ENCODE data around the gene ANK3. TPM values are rescaled to one million over a fixed set of nuclear protein-coding genes. Genes with fewer than 3 reads are reported as not detected.

Gene ANK3
- total RNA-seq, 1 donor from 2014 or later: 35.1 TPM

- DNase-seq (ENCODE audit: low spot score): no peak
- TF ChIP-seq, protein P1, sequence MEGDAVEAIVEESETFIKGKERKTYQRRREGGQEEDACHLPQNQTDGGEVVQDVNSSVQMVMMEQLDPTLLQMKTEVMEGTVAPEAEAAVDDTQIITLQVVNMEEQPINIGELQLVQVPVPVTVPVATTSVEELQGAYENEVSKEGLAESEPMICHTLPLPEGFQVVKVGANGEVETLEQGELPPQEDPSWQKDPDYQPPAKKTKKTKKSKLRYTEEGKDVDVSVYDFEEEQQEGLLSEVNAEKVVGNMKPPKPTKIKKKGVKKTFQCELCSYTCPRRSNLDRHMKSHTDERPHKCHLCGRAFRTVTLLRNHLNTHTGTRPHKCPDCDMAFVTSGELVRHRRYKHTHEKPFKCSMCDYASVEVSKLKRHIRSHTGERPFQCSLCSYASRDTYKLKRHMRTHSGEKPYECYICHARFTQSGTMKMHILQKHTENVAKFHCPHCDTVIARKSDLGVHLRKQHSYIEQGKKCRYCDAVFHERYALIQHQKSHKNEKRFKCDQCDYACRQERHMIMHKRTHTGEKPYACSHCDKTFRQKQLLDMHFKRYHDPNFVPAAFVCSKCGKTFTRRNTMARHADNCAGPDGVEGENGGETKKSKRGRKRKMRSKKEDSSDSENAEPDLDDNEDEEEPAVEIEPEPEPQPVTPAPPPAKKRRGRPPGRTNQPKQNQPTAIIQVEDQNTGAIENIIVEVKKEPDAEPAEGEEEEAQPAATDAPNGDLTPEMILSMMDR (IDR thresholded peaks at IDR 0.05): no peak
- Mint-ChIP-seq H3K27me3 (ENCODE audit: low read depth) (peaks cover 2% of the 10 kb centered on the region), H3K4me3 (ENCODE audit: unreplicated experiment) (no peak overlapping the region), H3K27ac (ENCODE audit: unreplicated experiment) (no peak overlapping the region), H3K36me3 (ENCODE audit: low read depth) (peaks cover 8% of the 10 kb centered on the region), H3K4me1 (ENCODE audit: low read depth) (peaks cover 3% of the 10 kb centered on the region), H3K9me3 (ENCODE audit: low read depth) (peaks cover 11% of the 10 kb centered on the region)
Observed at GRCh38 chr10:60163786-60164185, 225.9 kb downstream of the ANK3 start.

- H3K36me3 Mint-ChIP-seq (ENCODE audit: low read depth): peaks cover 8% of the 10 kb centered on the region
- no peak overlapping the region for H3K27ac Mint-ChIP-seq (ENCODE audit: unreplicated experiment)
- TF ChIP-seq, protein P1 (IDR thresholded peaks at IDR 0.05): no peak
- peaks cover 11% of the 10 kb centered on the region for H3K9me3 Mint-ChIP-seq (ENCODE audit: low read depth)
- H3K27me3 Mint-ChIP-seq (ENCODE audit: low read depth): peaks cover 2% of the 10 kb centered on the region
- peaks cover 3% of the 10 kb centered on the region for H3K4me1 Mint-ChIP-seq (ENCODE audit: low read depth)
- H3K4me3 Mint-ChIP-seq (ENCODE audit: unreplicated experiment): no peak overlapping the region
- no peak for DNase-seq (ENCODE audit: low spot score)
Observed at GRCh38 chr10:60162631-60163030, 227.0 kb downstream of the ANK3 start.

DNA sequence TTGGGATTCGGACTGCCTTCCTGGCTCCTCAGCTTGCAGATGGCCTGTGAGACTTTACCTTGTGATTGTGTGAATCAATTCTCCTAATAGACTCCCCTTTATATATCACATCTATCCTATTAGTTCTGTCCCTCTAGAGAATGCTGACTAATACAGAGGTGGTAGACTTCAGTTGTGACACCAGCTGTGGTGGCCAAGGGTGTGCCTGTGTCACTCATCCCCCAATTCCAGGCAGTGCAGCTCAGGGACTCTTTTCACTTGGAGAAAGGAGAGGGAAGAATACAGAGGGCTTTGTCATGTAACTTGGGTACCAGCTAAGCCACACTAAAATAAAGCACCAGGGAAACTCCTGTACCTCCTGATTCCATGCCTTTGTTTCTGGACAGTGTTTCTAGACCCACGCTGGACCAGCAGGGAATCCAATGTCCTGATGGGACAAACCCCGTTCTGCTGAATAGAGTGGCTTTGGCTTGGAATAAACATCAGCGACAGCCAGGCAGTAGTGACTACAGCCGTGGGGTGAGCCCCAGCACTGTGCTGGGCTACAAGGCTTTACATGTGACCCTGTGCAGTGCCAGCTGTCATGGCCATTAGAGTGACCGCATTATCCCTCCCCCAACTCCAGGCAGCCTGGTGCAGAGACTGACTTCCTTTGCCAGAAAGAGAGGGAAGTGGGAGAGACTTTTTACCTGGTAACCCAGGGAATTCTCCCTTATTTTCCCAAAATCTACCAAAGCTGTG is 233.6 kb downstream of the ANK3 start:
- H3K9me3 Mint-ChIP-seq (ENCODE audit: low read depth): peaks cover 16% of the 10 kb centered on the region
- no peak overlapping the region for H3K4me3 Mint-ChIP-seq (ENCODE audit: unreplicated experiment)
- no peaks in the 10 kb centered on the region for H3K4me1 Mint-ChIP-seq (ENCODE audit: low read depth)
- H3K36me3 Mint-ChIP-seq (ENCODE audit: low read depth): peaks cover 10% of the 10 kb centered on the region
- H3K27me3 Mint-ChIP-seq (ENCODE audit: low read depth): no peaks in the 10 kb centered on the region
- DNase-seq (ENCODE audit: low spot score): no peak
- TF ChIP-seq, protein P1 (IDR thresholded peaks at IDR 0.05): no peak
- no peak overlapping the region for H3K27ac Mint-ChIP-seq (ENCODE audit: unreplicated experiment)

DNA sequence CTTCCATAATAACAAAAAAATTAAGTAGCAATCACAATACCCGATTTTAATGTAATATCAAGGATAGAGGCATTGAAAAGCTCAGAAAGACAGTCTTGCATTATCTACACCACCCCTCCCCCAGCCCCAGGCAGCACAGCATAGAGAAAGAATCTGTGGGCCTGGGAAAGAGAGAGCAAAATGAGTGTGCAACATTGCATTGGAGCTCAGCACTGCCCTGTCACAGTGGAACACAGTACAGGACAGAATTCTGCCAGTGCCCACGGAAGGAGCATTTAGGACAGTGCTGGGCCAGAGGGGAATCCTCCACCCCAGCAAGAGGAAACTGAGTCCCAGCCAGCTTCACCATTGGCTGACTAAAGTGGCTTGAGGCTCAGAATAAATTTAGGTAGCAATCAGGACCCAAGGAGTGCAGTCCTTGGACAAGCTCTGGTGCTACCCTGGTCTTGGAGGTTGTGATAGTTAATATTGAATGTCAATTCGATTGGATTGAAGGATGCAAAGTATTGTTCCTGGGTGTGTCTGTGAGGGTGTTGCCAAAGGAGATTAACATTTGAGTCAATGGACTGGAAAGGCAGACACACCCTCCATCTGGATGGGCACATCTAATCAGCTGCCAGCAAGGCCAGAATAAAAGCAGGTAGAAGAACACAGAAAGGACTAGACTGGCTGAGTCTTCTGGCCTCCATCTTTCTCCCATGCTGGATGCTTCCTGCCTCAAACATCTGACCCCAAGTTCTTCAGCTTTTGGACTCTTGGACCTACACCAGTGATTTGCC is 234.4 kb downstream of the ANK3 start:
- H3K9me3 Mint-ChIP-seq (ENCODE audit: low read depth): peaks cover 9% of the 10 kb centered on the region
- TF ChIP-seq, protein P1 (IDR thresholded peaks at IDR 0.05): no peak
- no peak overlapping the region for H3K27ac Mint-ChIP-seq (ENCODE audit: unreplicated experiment)
- DNase-seq (ENCODE audit: low spot score): no peak
- no peaks in the 10 kb centered on the region for H3K27me3 Mint-ChIP-seq (ENCODE audit: low read depth)
- no peak overlapping the region for H3K4me3 Mint-ChIP-seq (ENCODE audit: unreplicated experiment)
- H3K36me3 Mint-ChIP-seq (ENCODE audit: low read depth): peaks cover 9% of the 10 kb centered on the region
- no peaks in the 10 kb centered on the region for H3K4me1 Mint-ChIP-seq (ENCODE audit: low read depth)

DNA sequence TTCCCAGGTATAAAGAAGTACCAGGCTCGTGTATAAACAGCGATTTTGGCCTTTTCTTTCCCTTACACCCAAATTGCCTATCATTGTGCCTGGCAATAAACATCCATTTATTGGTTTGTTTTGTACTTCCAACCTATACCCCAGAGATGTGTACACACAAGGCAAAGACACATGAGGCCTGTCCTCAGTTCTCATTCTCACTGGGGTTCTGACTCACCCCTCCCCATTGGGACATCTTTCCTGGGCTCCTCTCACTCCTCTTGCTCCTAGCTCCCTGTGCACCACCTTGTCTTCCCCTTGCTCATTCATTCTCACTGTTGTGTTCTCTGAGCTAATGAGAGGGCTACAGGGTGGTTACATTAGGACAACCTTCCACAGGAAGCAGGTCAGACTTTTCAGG is 240.7 kb downstream of the ANK3 start:
- no peak for DNase-seq (ENCODE audit: low spot score)
- H3K4me3 Mint-ChIP-seq (ENCODE audit: unreplicated experiment): no peak overlapping the region
- TF ChIP-seq, protein P1 (IDR thresholded peaks at IDR 0.05): no peak
- H3K27me3 Mint-ChIP-seq (ENCODE audit: low read depth): no peaks in the 10 kb centered on the region
- peaks cover 9% of the 10 kb centered on the region for H3K36me3 Mint-ChIP-seq (ENCODE audit: low read depth)
- H3K4me1 Mint-ChIP-seq (ENCODE audit: low read depth): peaks cover 27% of the 10 kb centered on the region
- peak overlapping the region; percentile 37 for H3K27ac Mint-ChIP-seq (ENCODE audit: unreplicated experiment)
- peaks cover 8% of the 10 kb centered on the region for H3K9me3 Mint-ChIP-seq (ENCODE audit: low read depth)
